ENCODE data around the gene C2orf72.

Gene C2orf72

GRCh38 chr2:231041061-231041689, 3.9 kb downstream of the C2orf72 start:
- DNase-seq (ENCODE audit: low read depth in 2 of 2, low spot score in 1 of 2) = no peak

GRCh38 chr2:231043796-231044195, 6.5 kb downstream of the C2orf72 start:
- no peak for DNase-seq (ENCODE audit: low read depth in 2 of 2, low spot score in 1 of 2)

- DNase-seq (ENCODE audit: low read depth in 2 of 2, low spot score in 1 of 2) = no peak
Observed at GRCh38 chr2:231046916-231047273, 9.6 kb downstream of the C2orf72 start.

GRCh38 chr2:231047274-231047922, 10.1 kb downstream of the C2orf72 start:
- DNase-seq (ENCODE audit: low read depth in 2 of 2, low spot score in 1 of 2) = no peak

- no peak for DNase-seq (ENCODE audit: low read depth in 2 of 2, low spot score in 1 of 2)
Observed at GRCh38 chr2:231047923-231048915, 10.9 kb downstream of the C2orf72 start.

- DNase-seq (ENCODE audit: low read depth in 2 of 2, low spot score in 1 of 2) = no peak
Observed at GRCh38 chr2:231049286-231050017, 12.1 kb downstream of the C2orf72 start.

- peak in 1 of 2 donors; percentile 17 for DNase-seq (ENCODE audit: low read depth in 2 of 2, low spot score in 1 of 2)
Observed at GRCh38 chr2:231050018-231050901, 12.9 kb downstream of the C2orf72 start.

- DNase-seq (ENCODE audit: low read depth in 2 of 2, low spot score in 1 of 2) = no peak
Observed at GRCh38 chr2:231051116-231051515, 13.8 kb downstream of the C2orf72 start.

GRCh38 chr2:231052494-231053451, 15.4 kb downstream of the C2orf72 start:
- DNase-seq (ENCODE audit: low read depth in 2 of 2, low spot score in 1 of 2) = peak; percentile 49 to 61

GRCh38 chr2:231053846-231054245, 16.5 kb downstream of the C2orf72 start:
- no peak for DNase-seq (ENCODE audit: low read depth in 2 of 2, low spot score in 1 of 2)

GRCh38 chr2:231056453-231057416, 19.4 kb downstream of the C2orf72 start, which contains the start of gene PSMD1:
PSMD1 (plus strand) TSS chr2:231056867; CDS start chr2:231057026, 159 bp downstream.
- DNase-seq (ENCODE audit: low read depth in 2 of 2, low spot score in 1 of 2) = peak; percentile 88 to 90

- no peak for DNase-seq (ENCODE audit: low read depth in 2 of 2, low spot score in 1 of 2)
Observed at GRCh38 chr2:231057590-231057989, 20.3 kb downstream of the C2orf72 start.

- no peak for DNase-seq (ENCODE audit: low read depth in 2 of 2, low spot score in 1 of 2)
Observed at GRCh38 chr2:231058761-231059550, 21.6 kb downstream of the C2orf72 start.

GRCh38 chr2:231059756-231060155, 22.4 kb downstream of the C2orf72 start:
- no peak for DNase-seq (ENCODE audit: low read depth in 2 of 2, low spot score in 1 of 2)

GRCh38 chr2:231062776-231063175, 25.5 kb downstream of the C2orf72 start:
- DNase-seq (ENCODE audit: low read depth in 2 of 2, low spot score in 1 of 2) = no peak

GRCh38 chr2:231063347-231063746, 26.0 kb downstream of the C2orf72 start:
- no peak for DNase-seq (ENCODE audit: low read depth in 2 of 2, low spot score in 1 of 2)

GRCh38 chr2:231065966-231066365, 28.6 kb downstream of the C2orf72 start:
- DNase-seq (ENCODE audit: low read depth in 2 of 2, low spot score in 1 of 2) = no peak

Measured in stimulated activated CD8-positive, alpha-beta memory T cell treated with anti-CD3 and anti-CD28 coated beads, Interleukin-4, amount 100 ng/mL, for 1 hour (primary cell).